Gastrocnemius medialis (tissue), 4 donors: ENCODE results near the gene FBLN1.

ENCODE experiments used
- POLR2A ChIP-seq, 2 donors: fragments of 450-650 bp; IDR thresholded peaks; one replicate each; pipeline ENCODE4 v1.6.1; 2017; ENCODE audit warnings: antibody characterized with exemption in 2 of 2, mild to moderate bottlenecking in 2 of 2, moderate library complexity in 2 of 2
- TF ChIP-seq, protein P1 (sequence below), 5 experiments: fragments of 450-650 bp in 3 of 5; fragments of 200-600 bp in 2 of 5; sonication (generic) in 2 of 5; IDR thresholded peaks in 4 of 5; conservative IDR thresholded peaks in 1 of 5; 1 replicate in 4 of 5; 2 replicates in 1 of 5; pipeline ENCODE4 v1.5.1; 2016 to 2019; ENCODE audit warnings: antibody characterized with exemption in 5 of 5, mild to moderate bottlenecking in 3 of 5, moderate library complexity in 3 of 5

DNA sequence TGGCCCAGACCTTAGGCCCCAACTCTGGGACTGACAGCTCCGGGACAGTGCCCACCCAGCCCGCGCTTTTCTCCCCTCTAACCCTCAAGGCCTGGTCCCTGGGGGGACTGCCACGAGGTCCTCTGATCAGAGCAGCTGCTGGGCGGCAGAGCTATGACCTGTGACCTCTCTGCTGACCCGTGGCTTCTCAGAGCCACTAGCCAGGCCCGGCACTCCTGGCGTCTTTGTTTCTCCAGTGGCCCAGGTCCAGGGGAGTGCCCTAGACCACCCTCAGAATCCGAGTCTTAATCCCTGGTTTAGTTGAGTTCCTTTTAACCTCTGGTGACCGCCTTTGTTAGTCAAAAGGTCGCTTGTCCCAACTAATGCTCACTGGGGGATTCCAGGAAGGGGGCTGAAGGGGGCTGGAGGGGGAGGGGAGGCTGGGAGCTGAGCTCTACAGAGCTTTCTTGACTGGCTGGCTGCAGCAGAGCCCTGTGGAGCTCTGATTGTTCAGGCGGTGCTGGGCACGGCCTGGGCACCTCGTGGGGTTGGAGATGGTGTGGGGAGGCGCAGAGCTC, 1.2 kb downstream of the FBLN1 start:
- TF ChIP-seq, protein P1, sequence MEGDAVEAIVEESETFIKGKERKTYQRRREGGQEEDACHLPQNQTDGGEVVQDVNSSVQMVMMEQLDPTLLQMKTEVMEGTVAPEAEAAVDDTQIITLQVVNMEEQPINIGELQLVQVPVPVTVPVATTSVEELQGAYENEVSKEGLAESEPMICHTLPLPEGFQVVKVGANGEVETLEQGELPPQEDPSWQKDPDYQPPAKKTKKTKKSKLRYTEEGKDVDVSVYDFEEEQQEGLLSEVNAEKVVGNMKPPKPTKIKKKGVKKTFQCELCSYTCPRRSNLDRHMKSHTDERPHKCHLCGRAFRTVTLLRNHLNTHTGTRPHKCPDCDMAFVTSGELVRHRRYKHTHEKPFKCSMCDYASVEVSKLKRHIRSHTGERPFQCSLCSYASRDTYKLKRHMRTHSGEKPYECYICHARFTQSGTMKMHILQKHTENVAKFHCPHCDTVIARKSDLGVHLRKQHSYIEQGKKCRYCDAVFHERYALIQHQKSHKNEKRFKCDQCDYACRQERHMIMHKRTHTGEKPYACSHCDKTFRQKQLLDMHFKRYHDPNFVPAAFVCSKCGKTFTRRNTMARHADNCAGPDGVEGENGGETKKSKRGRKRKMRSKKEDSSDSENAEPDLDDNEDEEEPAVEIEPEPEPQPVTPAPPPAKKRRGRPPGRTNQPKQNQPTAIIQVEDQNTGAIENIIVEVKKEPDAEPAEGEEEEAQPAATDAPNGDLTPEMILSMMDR (IDR thresholded peaks at IDR 0.05 in 4 of 5, conservative IDR thresholded peaks at IDR 0.05 in 1 of 5) = no peak
- no peak for TF ChIP-seq POLR2A (IDR thresholded peaks at IDR 0.05)
